MM.1S (cell line): Measurements from ENCODE around the gene STN1.

Experiments used
- DNase-seq: peaks from one replicate; pipeline ENCODE4 v3.0.0-alpha.2; 2015
- H2AFZ ChIP-seq: fragments of 300-600 bp; sonication (generic); 2 replicates; pipeline ENCODE4 v1.6.0; 2016; ENCODE audit warnings: antibody characterized with exemption, low read length
- H3F3A ChIP-seq: fragments of 300-600 bp; sonication (generic); 2 replicates; pipeline ENCODE4 v1.6.1; 2016; ENCODE audit warnings: mild to moderate bottlenecking, antibody characterized with exemption, low read length, moderate library complexity, mixed read lengths; ENCODE audit not compliant: insufficient read depth
- H3K27ac ChIP-seq: fragments of 300-600 bp; sonication (generic); 2 replicates; pipeline ENCODE4 v1.5.1; 2016; ENCODE audit warnings: mild to moderate bottlenecking, low read length
- H3K27me3 ChIP-seq: fragments of 300-600 bp; sonication (generic); replicated peaks from 2 replicates; pipeline ENCODE4 v1.6.0; 2016; ENCODE audit warnings: low read length; ENCODE audit not compliant: insufficient read depth
- H3K36me3 ChIP-seq: fragments of 300-600 bp; sonication (generic); replicated peaks from 2 replicates; pipeline ENCODE4 v1.6.1; 2016; ENCODE audit warnings: mild to moderate bottlenecking, low read length, mixed read lengths; ENCODE audit not compliant: insufficient read depth
- H3K4me1 ChIP-seq: fragments of 300-600 bp; sonication (generic); 2 replicates; pipeline ENCODE4 v1.6.1; 2016; ENCODE audit warnings: low read length, mixed read lengths
- H3K4me2 ChIP-seq: fragments of 300-600 bp; sonication (generic); 2 replicates; pipeline ENCODE4 v1.6.0; 2016; ENCODE audit warnings: low read depth, low read length
- H3K4me3 ChIP-seq: fragments of 300-600 bp; sonication (generic); 2 replicates; pipeline ENCODE4 v1.5.1; 2016; ENCODE audit warnings: low read length, mixed read lengths
- H3K79me2 ChIP-seq: fragments of 300-600 bp; sonication (generic); 2 replicates; pipeline ENCODE4 v1.6.1; 2016; ENCODE audit warnings: mixed run types, low read length, mixed read lengths
- H3K9ac ChIP-seq: fragments of 300-600 bp; sonication (generic); 2 replicates; pipeline ENCODE4 v1.6.1; 2016; ENCODE audit warnings: low read length, mixed read lengths
- H3K9me2 ChIP-seq: fragments of 300-600 bp; sonication (generic); replicated peaks from 2 replicates; pipeline ENCODE4 v1.6.1; 2016; ENCODE audit warnings: mild to moderate bottlenecking, low read length, mixed read lengths; ENCODE audit not compliant: insufficient read depth
- H3K9me3 ChIP-seq: fragments of 300-600 bp; sonication (generic); replicated peaks from 2 replicates; pipeline ENCODE4 v1.6.1; 2016; ENCODE audit warnings: mild to moderate bottlenecking, low read length, mixed read lengths; ENCODE audit not compliant: insufficient read depth
- H4K20me1 ChIP-seq: fragments of 300-600 bp; sonication (generic); 2 replicates; pipeline ENCODE4 v1.6.1; 2016; ENCODE audit warnings: mild to moderate bottlenecking, low read length, moderate library complexity, mixed read lengths; ENCODE audit not compliant: insufficient read depth
- CTCF ChIP-seq: fragments of 300-600 bp; sonication (generic); IDR thresholded peaks from 2 replicates; pipeline ENCODE4 v1.5.1; 2016; ENCODE audit warnings: antibody characterized with exemption, low read length, mixed read lengths
- EZH2 ChIP-seq: fragments of 300-600 bp; sonication (generic); optimal IDR thresholded peaks from 2 replicates; pipeline ENCODE3; 2017; ENCODE audit warnings: low read depth, mild to moderate bottlenecking, antibody characterized with exemption, low read length, mixed read lengths
- EZH2phosphoT487 ChIP-seq: fragments of 300-600 bp; sonication (generic); IDR thresholded peaks from 2 replicates; pipeline ENCODE4 v1.6.1; 2018; ENCODE audit warnings: antibody characterized with exemption, low read length

The STN1 gene

GRCh38 chr10:103916876-103917275 lies 1.1 kb downstream of the STN1 start:
- H3K9ac ChIP-seq, result peak overlapping the region; percentile 88; the same call in 1 of the 2 replicates
- no peaks in the 10 kb centered on the region for H3K9me3 ChIP-seq
- H3K36me3 ChIP-seq, result no peaks in the 10 kb centered on the region
- no peak for TF ChIP-seq EZH2phosphoT487
- TF ChIP-seq EZH2, result no peak
- TF ChIP-seq CTCF, result no peak
- H4K20me1 ChIP-seq, result no peaks in the 10 kb centered on the region
- no peak overlapping the region for H3K27ac ChIP-seq
- peaks cover 9% of the 10 kb centered on the region for H3K4me1 ChIP-seq
- H3K4me3 ChIP-seq, result peak overlapping the region; percentile 94
- peaks cover 13% of the 10 kb centered on the region for H3K79me2 ChIP-seq
- DNase-seq, result no peak
- H2AFZ ChIP-seq, result no peak overlapping the region
- H3K27me3 ChIP-seq, result no peaks in the 10 kb centered on the region
- peaks cover 21% of the 10 kb centered on the region; the same call in 1 of the 2 replicates for H3F3A ChIP-seq
- H3K4me2 ChIP-seq, result peak overlapping the region; percentile 100
- no peaks in the 10 kb centered on the region for H3K9me2 ChIP-seq

GRCh38 chr10:103916254-103916653 lies 1.7 kb downstream of the STN1 start:
- Histone ChIP-seq H3F3A (peaks cover 23% of the 10 kb centered on the region; the same call in 1 of the 2 replicates), H3K4me1 (peaks cover 14% of the 10 kb centered on the region), H3K9me3 (no peaks in the 10 kb centered on the region), H3K79me2 (peaks cover 13% of the 10 kb centered on the region), H4K20me1 (no peaks in the 10 kb centered on the region), H3K27me3 (no peaks in the 10 kb centered on the region), H3K4me3 (no peak overlapping the region), H3K9ac (no peak overlapping the region; the same call in 1 of the 2 replicates), H2AFZ (no peak overlapping the region), H3K27ac (peak overlapping the region; percentile 1; the same call in 1 of the 2 replicates), H3K36me3 (no peaks in the 10 kb centered on the region), H3K4me2 (peak overlapping the region; percentile 100; the same call in 1 of the 2 replicates), H3K9me2 (no peaks in the 10 kb centered on the region)
- no peak for DNase-seq
- TF ChIP-seq EZH2phosphoT487 (no peak), CTCF (no peak), EZH2 (no peak)

- Histone ChIP-seq H3K4me2 (peak overlapping the region; percentile 100; the same call in 1 of the 2 replicates), H3K79me2 (peaks cover 13% of the 10 kb centered on the region), H3K27ac (peak overlapping the region; percentile 1; the same call in 1 of the 2 replicates), H3K9ac (no peak overlapping the region), H3K9me3 (no peaks in the 10 kb centered on the region), H3F3A (peaks cover 27% of the 10 kb centered on the region; the same call in 1 of the 2 replicates), H2AFZ (no peak overlapping the region), H3K27me3 (no peaks in the 10 kb centered on the region), H3K4me3 (no peak overlapping the region), H3K4me1 (peaks cover 18% of the 10 kb centered on the region), H4K20me1 (no peaks in the 10 kb centered on the region), H3K36me3 (no peaks in the 10 kb centered on the region), H3K9me2 (no peaks in the 10 kb centered on the region)
- TF ChIP-seq EZH2phosphoT487, result no peak
- TF ChIP-seq CTCF, result no peak
- no peak for TF ChIP-seq EZH2
- DNase-seq, result no peak
Measured at GRCh38 chr10:103915796-103916195, 2.2 kb downstream of the STN1 start.
